ENCODE data around the gene TMEM144.

Gene TMEM144

DNA sequence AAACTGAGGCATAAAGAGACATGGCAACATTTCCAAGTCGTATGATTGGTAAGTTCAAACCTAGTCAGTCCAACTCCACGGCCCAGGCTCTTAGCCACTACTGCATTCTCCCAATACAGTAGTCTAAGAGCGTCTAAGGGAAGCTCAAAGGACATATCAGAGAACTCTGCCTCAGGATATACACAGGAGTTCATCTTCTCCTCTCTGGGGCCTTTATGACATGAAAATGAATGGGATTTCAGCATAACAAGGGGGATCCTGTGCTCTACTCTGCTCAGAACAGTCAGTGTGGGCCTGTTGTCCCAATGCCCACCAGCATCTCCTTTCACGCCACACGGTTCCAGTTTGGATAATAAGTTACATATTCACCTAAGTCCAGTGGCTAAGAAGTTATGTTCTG lies 41.7 kb upstream of the TMEM144 start:
- DNase-seq (ENCODE audit: low read depth), result no peak
- TF ChIP-seq, protein P1, sequence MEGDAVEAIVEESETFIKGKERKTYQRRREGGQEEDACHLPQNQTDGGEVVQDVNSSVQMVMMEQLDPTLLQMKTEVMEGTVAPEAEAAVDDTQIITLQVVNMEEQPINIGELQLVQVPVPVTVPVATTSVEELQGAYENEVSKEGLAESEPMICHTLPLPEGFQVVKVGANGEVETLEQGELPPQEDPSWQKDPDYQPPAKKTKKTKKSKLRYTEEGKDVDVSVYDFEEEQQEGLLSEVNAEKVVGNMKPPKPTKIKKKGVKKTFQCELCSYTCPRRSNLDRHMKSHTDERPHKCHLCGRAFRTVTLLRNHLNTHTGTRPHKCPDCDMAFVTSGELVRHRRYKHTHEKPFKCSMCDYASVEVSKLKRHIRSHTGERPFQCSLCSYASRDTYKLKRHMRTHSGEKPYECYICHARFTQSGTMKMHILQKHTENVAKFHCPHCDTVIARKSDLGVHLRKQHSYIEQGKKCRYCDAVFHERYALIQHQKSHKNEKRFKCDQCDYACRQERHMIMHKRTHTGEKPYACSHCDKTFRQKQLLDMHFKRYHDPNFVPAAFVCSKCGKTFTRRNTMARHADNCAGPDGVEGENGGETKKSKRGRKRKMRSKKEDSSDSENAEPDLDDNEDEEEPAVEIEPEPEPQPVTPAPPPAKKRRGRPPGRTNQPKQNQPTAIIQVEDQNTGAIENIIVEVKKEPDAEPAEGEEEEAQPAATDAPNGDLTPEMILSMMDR (conservative IDR thresholded peaks at IDR 0.05; ENCODE audit: low read length), result no peak
- H3K4me3 ChIP-seq (ENCODE audit: low read length), result peak overlapping the region; percentile 57

DNA sequence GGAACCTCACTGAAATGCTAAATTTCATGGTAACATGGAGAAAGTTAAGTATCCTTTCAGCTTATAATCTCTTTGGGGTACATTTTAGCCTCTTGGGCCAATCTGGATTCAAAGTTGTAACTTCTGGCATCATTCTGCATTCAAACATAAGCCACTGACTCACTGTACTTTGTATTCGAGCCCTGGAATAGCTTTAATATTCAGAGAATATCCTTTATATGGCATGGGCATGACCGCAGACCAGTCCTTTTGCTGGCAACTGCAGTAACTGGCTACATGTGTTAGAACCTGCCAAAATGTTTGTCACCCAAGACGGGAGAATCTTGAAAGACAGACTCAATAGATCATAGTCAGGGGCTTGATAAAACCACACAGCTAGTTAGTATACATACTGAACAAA lies 40.8 kb upstream of the TMEM144 start:
- H3K4me3 ChIP-seq (ENCODE audit: low read length), result peak overlapping the region; percentile 57
- DNase-seq (ENCODE audit: low read depth), result peak; percentile 31
- TF ChIP-seq, protein P1 (conservative IDR thresholded peaks at IDR 0.05; ENCODE audit: low read length), result no peak

DNA sequence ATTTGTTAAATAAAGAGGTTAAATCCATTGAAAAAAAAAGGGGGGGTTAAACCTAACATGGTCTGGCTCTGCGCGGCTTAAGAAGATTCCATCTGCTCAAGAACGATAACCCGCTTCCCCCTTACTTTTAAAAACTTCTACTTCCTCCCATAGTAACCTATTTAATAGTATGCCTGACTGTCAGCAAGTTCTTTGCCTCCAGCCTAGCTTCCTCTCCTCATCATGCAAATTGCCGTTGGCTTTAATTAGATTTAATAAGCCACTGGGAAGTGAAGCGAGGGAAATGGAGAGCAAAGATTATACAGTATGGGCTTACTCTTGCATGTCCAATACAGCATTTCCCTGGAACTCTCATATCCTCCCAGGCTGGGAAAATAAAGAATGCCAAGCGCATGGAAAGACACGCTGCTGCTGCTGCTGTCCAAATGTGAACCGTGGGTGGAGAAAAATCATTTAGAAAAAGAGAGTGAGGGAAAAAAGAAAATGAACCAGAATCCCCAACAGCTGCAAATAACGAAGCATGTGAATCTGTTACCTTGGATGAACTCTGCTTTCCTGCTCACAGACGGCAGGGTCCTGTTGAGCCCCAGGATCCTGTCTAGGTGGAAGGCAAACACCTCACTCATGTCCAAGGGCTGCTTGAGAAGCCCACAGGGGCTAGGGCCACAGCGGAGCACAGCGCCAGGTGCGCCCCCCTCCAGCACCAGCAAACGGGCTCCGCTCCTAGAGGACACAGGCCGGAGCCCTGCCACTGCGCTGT lies 40.2 kb upstream of the TMEM144 start:
- H3K4me3 ChIP-seq (ENCODE audit: low read length), result peak overlapping the region; percentile 57
- TF ChIP-seq, protein P1 (conservative IDR thresholded peaks at IDR 0.05; ENCODE audit: low read length), result no peak
- DNase-seq (ENCODE audit: low read depth), result peak; percentile 56

DNA sequence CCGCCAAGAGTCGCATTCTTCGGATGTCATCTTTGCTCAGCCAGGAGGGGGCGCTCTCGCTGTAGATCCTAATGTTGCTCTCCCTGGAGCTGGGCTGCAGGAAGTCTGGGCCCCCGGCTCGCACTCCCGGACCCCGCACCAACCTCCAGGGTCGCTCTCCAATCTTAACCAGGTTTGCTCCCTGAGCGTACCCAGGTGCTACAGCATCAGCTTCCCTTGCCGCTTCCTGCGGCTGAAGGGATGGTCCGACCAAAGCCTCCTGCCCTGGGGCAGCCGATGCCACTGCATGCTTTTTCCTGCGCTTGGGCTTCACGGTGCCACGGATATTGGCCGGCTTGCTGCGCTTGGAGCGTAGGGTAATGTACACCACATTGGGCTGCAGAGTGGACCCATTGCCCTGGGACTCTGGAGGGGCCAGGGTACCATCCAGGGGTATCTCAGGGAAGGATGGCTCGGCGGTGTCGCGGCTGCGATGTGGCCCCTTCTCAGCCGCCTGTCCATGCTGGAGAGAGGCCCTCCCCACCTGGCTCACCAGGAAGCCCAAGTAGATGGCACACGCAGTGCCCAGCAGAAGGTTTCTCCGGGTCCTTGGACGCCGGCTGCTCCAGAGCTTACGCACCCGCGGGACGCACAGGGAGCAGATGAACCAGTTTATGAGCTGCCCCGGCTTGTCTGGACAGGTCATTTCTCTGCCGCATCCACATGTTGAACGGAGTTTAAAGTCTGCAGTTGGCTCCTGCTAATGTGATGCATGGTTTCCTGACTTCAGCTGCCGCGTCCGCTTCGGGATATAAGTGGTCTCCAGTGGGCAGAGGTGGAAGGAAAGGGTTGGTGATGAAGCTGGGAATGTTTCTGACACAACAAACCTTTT lies 39.4 kb upstream of the TMEM144 start:
- TF ChIP-seq, protein P1 (conservative IDR thresholded peaks at IDR 0.05; ENCODE audit: low read length), result peak; percentile 45
- H3K4me3 ChIP-seq (ENCODE audit: low read length), result peak overlapping the region; percentile 57
- peak; percentile 41 for DNase-seq (ENCODE audit: low read depth)

DNA sequence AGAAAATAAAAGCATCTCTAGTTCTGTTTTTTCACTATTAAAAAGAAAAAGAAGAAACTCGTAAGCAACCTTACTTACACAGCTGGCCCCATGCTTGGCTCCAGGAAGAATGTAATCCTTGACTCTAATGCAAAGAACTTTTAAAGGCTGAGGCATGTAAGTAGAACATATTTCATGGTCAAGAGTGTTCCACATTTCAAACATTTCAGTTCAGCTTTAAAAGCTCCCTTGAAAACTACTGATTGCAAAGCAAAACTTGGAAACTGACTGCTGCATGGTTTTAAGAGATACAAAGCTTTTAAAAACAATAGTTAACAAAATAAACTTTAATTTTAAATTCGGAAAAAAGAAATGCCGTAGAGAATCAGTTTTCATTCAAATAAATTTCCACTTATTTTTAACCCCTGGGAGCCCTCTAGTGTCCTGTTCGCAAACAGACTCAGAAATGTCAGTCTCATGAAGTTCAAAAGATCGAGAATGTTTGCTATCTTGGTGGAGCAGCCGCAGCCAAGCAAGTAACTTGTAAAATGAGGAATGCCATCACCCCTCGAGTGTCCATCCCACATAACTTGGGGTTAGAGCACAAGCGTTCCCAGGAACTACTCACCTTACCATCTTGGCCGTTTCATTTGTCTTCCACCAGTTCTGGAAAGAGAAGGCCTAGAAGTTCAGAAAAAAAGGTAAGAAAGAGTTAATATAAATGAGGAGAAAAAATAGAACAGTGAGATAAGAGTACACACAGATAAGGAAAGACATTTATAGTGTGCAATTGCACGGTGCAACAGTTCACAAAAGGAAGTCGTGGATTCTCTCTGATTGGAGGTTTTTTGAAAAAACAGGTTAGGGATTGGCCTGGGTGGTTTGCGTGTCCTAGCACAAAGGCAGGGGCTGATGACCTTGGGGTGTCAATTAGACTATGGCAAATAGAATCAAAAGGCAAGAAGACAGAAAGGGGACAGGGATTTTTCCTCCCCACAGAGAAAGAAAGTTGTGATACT lies 37.7 kb upstream of the TMEM144 start, which contains the start of gene GASK1B:
GASK1B (minus strand) TSS at position 765 of the 998 bp plus-strand sequence. CDS start 1,650 bp downstream, outside the sequence.
- peak within 1 kb of the TSS; percentile 57 for H3K4me3 ChIP-seq (ENCODE audit: low read length)
- TF ChIP-seq, protein P1 (conservative IDR thresholded peaks at IDR 0.05; ENCODE audit: low read length), result peak; percentile 89
- peak; percentile 65 for DNase-seq (ENCODE audit: low read depth)

DNA sequence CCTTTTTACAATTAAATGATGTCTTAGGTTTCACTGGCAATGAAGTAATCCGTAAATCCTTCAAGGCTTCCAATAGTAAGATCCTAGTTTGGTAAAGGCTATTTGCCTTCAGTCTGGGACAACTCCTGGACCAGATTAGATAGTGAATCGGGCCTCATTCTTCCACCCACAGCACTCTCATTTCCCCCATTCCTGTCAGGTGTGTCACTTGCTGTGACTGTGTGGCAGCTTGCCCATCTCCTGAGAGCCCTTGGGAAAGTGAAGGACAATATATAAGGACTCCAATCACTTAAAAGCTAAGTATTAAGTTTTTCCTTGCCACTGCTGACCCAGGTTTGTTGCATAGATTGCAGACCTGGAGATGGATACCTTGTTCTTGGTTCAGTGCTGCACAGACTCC lies 34.2 kb upstream of the TMEM144 start:
- DNase-seq (ENCODE audit: low read depth), result peak; percentile 40
- no peak overlapping the region for H3K4me3 ChIP-seq (ENCODE audit: low read length)
- TF ChIP-seq, protein P1 (conservative IDR thresholded peaks at IDR 0.05; ENCODE audit: low read length), result no peak
